Caco-2 (cell line): Measurements from ENCODE around the gene MRPS30. TPM values are rescaled to one million over a fixed set of nuclear protein-coding genes. Genes with fewer than 3 reads are reported as not detected.
"Not testable (repeated sequence)": the region's sequence is repeated elsewhere in the genome, so short reads cannot be mapped to it uniquely, and the experiment has no call there.

Experiments
- BruUV-seq: library from RNA; stranded (reverse); fragments of 400-500 nt; replicated peaks from 2 replicates; lab custom pipeline; 2021; lab: Mats Ljungman, UMichigan
- CTCF ChIA-PET: fragments of 300-600 bp; sonication (Branson Sonifier 250); formaldehyde crosslinking; loops from one replicate; lab custom pipeline; 2022; ENCODE audit warnings: antibody characterized with exemption; lab: Charles Lee
- POLR2A ChIA-PET: fragments of 300-600 bp; sonication (Branson Sonifier 250); formaldehyde crosslinking; loops from one replicate; lab custom pipeline; 2022; ENCODE audit warnings: antibody characterized with exemption; lab: Charles Lee
- DNase-seq, 2 experiments: peaks; one replicate each; pipeline versions ENCODE4 v3.0.0 to v3.0.0-alpha.2; 2020 to 2022
- H3K27me3 ChIP-seq: replicated peaks from 2 replicates; pipeline ENCODE4 v1.6.0; 2011; ENCODE audit warnings: low read length; ENCODE audit not compliant: control insufficient read depth, insufficient read depth
- H3K36me3 ChIP-seq: 2 replicates; pipeline ENCODE4 v1.5.1; 2011; ENCODE audit warnings: low read length; ENCODE audit not compliant: control insufficient read depth, insufficient read depth
- H3K4me1 ChIP-seq: fragments of 250-450 bp; sonication (Bioruptor Pico); 2 replicates; pipeline ENCODE4 v1.5.1; 2020; ENCODE audit warnings: mild to moderate bottlenecking
- H3K4me3 ChIP-seq: 2 replicates; pipeline ENCODE4 v1.5.1; 2011; ENCODE audit warnings: low read depth, mild to moderate bottlenecking, control low read depth, low read length
- H3K9me3 ChIP-seq: fragments of 250-450 bp; sonication (Bioruptor Pico); 2 replicates; pipeline ENCODE4 v1.5.1; 2020; ENCODE audit warnings: mild to moderate bottlenecking, moderate library complexity
- H3K27ac Mint-ChIP-seq: one replicate; pipeline ENCODE4 v1.8.0; 2022; ENCODE audit warnings: mixed read lengths; ENCODE audit not compliant: unreplicated experiment
- H3K27me3 Mint-ChIP-seq: one replicate; pipeline ENCODE4 v1.8.0; 2022; ENCODE audit warnings: mixed read lengths; ENCODE audit not compliant: insufficient read depth, unreplicated experiment
- H3K36me3 Mint-ChIP-seq: one replicate; pipeline ENCODE4 v1.8.0; 2022; ENCODE audit warnings: mild to moderate bottlenecking, mixed read lengths; ENCODE audit not compliant: insufficient read depth, unreplicated experiment
- H3K4me1 Mint-ChIP-seq: one replicate; pipeline ENCODE4 v1.8.0; 2022; ENCODE audit warnings: low read depth, mixed read lengths; ENCODE audit not compliant: unreplicated experiment
- H3K4me3 Mint-ChIP-seq: one replicate; pipeline ENCODE4 v1.8.0; 2022; ENCODE audit warnings: mild to moderate bottlenecking, moderate library complexity, mixed read lengths; ENCODE audit not compliant: unreplicated experiment
- H3K9me3 Mint-ChIP-seq: one replicate; pipeline ENCODE4 v1.8.0; 2022; ENCODE audit warnings: mixed read lengths; ENCODE audit not compliant: unreplicated experiment
- CTCF ChIP-seq, 2 experiments: fragments of 200-600 bp in 1 of 2; IDR thresholded peaks; 1 replicate in 1 of 2; 2 replicates in 1 of 2; pipeline versions ENCODE4 v1.5.1 to v1.8.0; 2011 to 2022; ENCODE audit warnings: antibody characterized with exemption in 1 of 2, control low read depth in 1 of 2, inconsistent platforms in 1 of 2, low read depth in 1 of 2, low read length in 1 of 2, mild to moderate bottlenecking in 1 of 2, moderate library complexity in 1 of 2; ENCODE audit not compliant: insufficient read depth in 1 of 2, severe bottlenecking in 1 of 2, unreplicated experiment in 1 of 2
- intact Hi-C: fragments of 100-400 bp; cut with micrococcal nuclease; formaldehyde crosslinking; loops from one replicate; pipeline ENCODE4 v1.10.0; 2022; ENCODE audit not compliant: unreplicated experiment
- total RNA-seq: library from RNA; stranded (reverse); gene quantifications from 2 replicates; pipeline ENCODE4 v1.2.3, GENCODE V29; 2022

The MRPS30 gene
- total RNA-seq, 1 experiment from 2014 or later, result 62.2 TPM

GRCh38 chr5:44779167-44779566 is 29.6 kb upstream of the MRPS30 start:
- Histone ChIP-seq H3K27me3 (no peaks in the 10 kb centered on the region), H3K36me3 (no peaks in the 10 kb centered on the region), H3K4me1 (no peaks in the 10 kb centered on the region), H3K4me3 (no peak overlapping the region), H3K9me3 (no peaks in the 10 kb centered on the region)
- CTCF ChIA-PET, result no interaction called here
- H3K36me3 Mint-ChIP-seq, result no peaks in the 10 kb centered on the region
- H3K4me1 Mint-ChIP-seq, result peaks cover 6% of the 10 kb centered on the region
- H3K4me3 Mint-ChIP-seq, result no peak overlapping the region
- intact Hi-C loops, result no loop called here
- no peaks in the 10 kb centered on the region for H3K27me3 Mint-ChIP-seq
- no TSS peak for BruUV-seq
- no peaks in the 10 kb centered on the region for H3K9me3 Mint-ChIP-seq
- POLR2A ChIA-PET, result no interaction called here
- no peak overlapping the region for H3K27ac Mint-ChIP-seq
- DNase-seq, result no peak
- no peak for TF ChIP-seq CTCF (IDR thresholded peaks at IDR 0.05; ENCODE audit: insufficient read depth in 1 of 2, low read depth in 1 of 2, low read length in 1 of 2, severe bottlenecking in 1 of 2, unreplicated experiment in 1 of 2)

GRCh38 chr5:44783634-44784315 is 25.0 kb upstream of the MRPS30 start:
- H3K27ac Mint-ChIP-seq, result no peak overlapping the region

GRCh38 chr5:44787731-44788130 is 21.0 kb upstream of the MRPS30 start:
- DNase-seq, result no peak
- no peak overlapping the region for H3K4me3 ChIP-seq
- H3K36me3 ChIP-seq, result no peaks in the 10 kb centered on the region
- intact Hi-C loops, result no loop called here
- no peaks in the 10 kb centered on the region for H3K9me3 ChIP-seq
- H3K4me3 Mint-ChIP-seq, result no peak overlapping the region
- ChIA-PET POLR2A (no interaction called here), CTCF (no interaction called here)
- no peaks in the 10 kb centered on the region for H3K27me3 Mint-ChIP-seq
- peaks cover 13% of the 10 kb centered on the region for H3K9me3 Mint-ChIP-seq
- no peaks in the 10 kb centered on the region for H3K27me3 ChIP-seq
- H3K4me1 ChIP-seq, result peaks cover 7% of the 10 kb centered on the region; the same call in 1 of the 2 replicates
- no peak for TF ChIP-seq CTCF (IDR thresholded peaks at IDR 0.05; ENCODE audit: insufficient read depth in 1 of 2, low read depth in 1 of 2, low read length in 1 of 2, severe bottlenecking in 1 of 2, unreplicated experiment in 1 of 2)
- H3K36me3 Mint-ChIP-seq, result no peaks in the 10 kb centered on the region
- BruUV-seq, result no TSS peak
- no peak overlapping the region for H3K27ac Mint-ChIP-seq
- peaks cover 6% of the 10 kb centered on the region for H3K4me1 Mint-ChIP-seq

More at GRCh38 chr5:44783634-44784315, 25.0 kb upstream of the MRPS30 start:
- no TSS peak for BruUV-seq
- intact Hi-C loops, result loop anchor here (2.0 kb wide), 1 partner anchor 25 kb away; the partner anchor contains the start of gene MRPS30
- Histone ChIP-seq H3K9me3 (no peaks in the 10 kb centered on the region), H3K27me3 (no peaks in the 10 kb centered on the region), H3K4me3 (no peak overlapping the region), H3K4me1 (peaks cover 7% of the 10 kb centered on the region; the same call in 1 of the 2 replicates), H3K36me3 (no peaks in the 10 kb centered on the region)
- ChIA-PET POLR2A (no interaction called here), CTCF (no interaction called here)
- Mint-ChIP-seq H3K9me3 (no peaks in the 10 kb centered on the region), H3K4me1 (peaks cover 6% of the 10 kb centered on the region), H3K4me3 (no peak overlapping the region), H3K27me3 (no peaks in the 10 kb centered on the region), H3K36me3 (no peaks in the 10 kb centered on the region)
- no peak for TF ChIP-seq CTCF (IDR thresholded peaks at IDR 0.05; ENCODE audit: insufficient read depth in 1 of 2, low read depth in 1 of 2, low read length in 1 of 2, severe bottlenecking in 1 of 2, unreplicated experiment in 1 of 2)
- DNase-seq, result no peak

- CTCF ChIA-PET, result not testable (repeated sequence)
- H3K9me3 Mint-ChIP-seq, result peaks cover 29% of the 10 kb centered on the region
Measured at GRCh38 chr5:44789372-44789995, 19.3 kb upstream of the MRPS30 start.

More at GRCh38 chr5:44789372-44789995, 19.3 kb upstream of the MRPS30 start:
- H3K9me3 ChIP-seq, H3K27me3 Mint-ChIP-seq, BruUV-seq, H3K27me3 ChIP-seq, intact Hi-C loops, H3K4me1 ChIP-seq, H3K27ac Mint-ChIP-seq, H3K36me3 ChIP-seq, H3K4me3 ChIP-seq, H3K4me3 Mint-ChIP-seq, H3K36me3 Mint-ChIP-seq, POLR2A ChIA-PET, H3K4me1 Mint-ChIP-seq, DNase-seq: not testable (repeated sequence)
